Mesothelial cell of epicardium (in vitro differentiated cells): Measurements from ENCODE around the gene GALC. TPM values are rescaled to one million over a fixed set of nuclear protein-coding genes. Genes with fewer than 3 reads are reported as not detected.

Source experiments
- DNase-seq, 2 experiments: peaks; one replicate each; pipeline ENCODE4 v3.0.0; 2021; ENCODE audit warnings: low spot score in 2 of 2; ENCODE audit not compliant: unreplicated experiment in 2 of 2
- H3K27ac Mint-ChIP-seq: 2 replicates; pipeline ENCODE4 v1.8.0; 2021; ENCODE audit warnings: mixed read lengths
- H3K27me3 Mint-ChIP-seq: 2 replicates; pipeline ENCODE4 v1.8.0; 2021; ENCODE audit warnings: low read depth, mixed read lengths
- H3K36me3 Mint-ChIP-seq: 2 replicates; pipeline ENCODE4 v1.8.0; 2021; ENCODE audit warnings: mixed read lengths
- H3K4me1 Mint-ChIP-seq: 2 replicates; pipeline ENCODE4 v1.8.0; 2021; ENCODE audit warnings: mixed read lengths
- H3K4me3 Mint-ChIP-seq: 2 replicates; pipeline ENCODE4 v1.8.0; 2021; ENCODE audit warnings: mild to moderate bottlenecking, moderate library complexity, mixed read lengths
- H3K9me3 Mint-ChIP-seq: 2 replicates; pipeline ENCODE4 v1.8.0; 2021; ENCODE audit warnings: mixed read lengths
- CTCF ChIP-seq: fragments of 200-600 bp; sonication (generic); IDR thresholded peaks from one replicate; pipeline ENCODE4 v1.5.0; 2021; ENCODE audit warnings: antibody characterized with exemption; ENCODE audit not compliant: unreplicated experiment
- total RNA-seq: library from RNA; stranded (reverse); gene quantifications from 3 replicates; pipeline ENCODE4 v1.2.1, GENCODE V29; 2021

Gene GALC
- total RNA-seq, 1 donor from 2014 or later, result 26.2 TPM

GRCh38 chr14:87992346-87992717 is 650 bp downstream of the GALC start:
- no peak for TF ChIP-seq CTCF
- Mint-ChIP-seq H3K4me3 (peak overlapping the region; percentile 75), H3K9me3 (no peaks in the 10 kb centered on the region), H3K4me1 (peaks cover 40% of the 10 kb centered on the region), H3K27ac (peak overlapping the region; percentile 72), H3K36me3 (no peaks in the 10 kb centered on the region), H3K27me3 (no peaks in the 10 kb centered on the region)
- DNase-seq, result peak in 1 of 2 experiments; percentile 19

GRCh38 chr14:87990682-87991081 is 2.3 kb downstream of the GALC start:
- no peaks in the 10 kb centered on the region for H3K9me3 Mint-ChIP-seq
- H3K36me3 Mint-ChIP-seq, result no peaks in the 10 kb centered on the region
- H3K27ac Mint-ChIP-seq, result no peak overlapping the region
- H3K4me3 Mint-ChIP-seq, result no peak overlapping the region
- DNase-seq, result no peak
- TF ChIP-seq CTCF, result no peak
- no peaks in the 10 kb centered on the region for H3K27me3 Mint-ChIP-seq
- H3K4me1 Mint-ChIP-seq, result peaks cover 32% of the 10 kb centered on the region

GRCh38 chr14:87989956-87990299 is 3.1 kb downstream of the GALC start:
- H3K4me1 Mint-ChIP-seq, result peaks cover 24% of the 10 kb centered on the region
- no peak for DNase-seq
- H3K4me3 Mint-ChIP-seq, result no peak overlapping the region
- no peaks in the 10 kb centered on the region for H3K27me3 Mint-ChIP-seq
- no peaks in the 10 kb centered on the region for H3K36me3 Mint-ChIP-seq
- no peaks in the 10 kb centered on the region for H3K9me3 Mint-ChIP-seq
- TF ChIP-seq CTCF, result no peak
- H3K27ac Mint-ChIP-seq, result no peak overlapping the region

GRCh38 chr14:87989221-87989955 is 3.6 kb downstream of the GALC start:
- no peak overlapping the region for H3K27ac Mint-ChIP-seq
- H3K4me3 Mint-ChIP-seq, result no peak overlapping the region
- no peak for TF ChIP-seq CTCF
- no peak for DNase-seq
- H3K27me3 Mint-ChIP-seq, result no peaks in the 10 kb centered on the region
- peaks cover 3% of the 10 kb centered on the region for H3K36me3 Mint-ChIP-seq
- H3K4me1 Mint-ChIP-seq, result peaks cover 20% of the 10 kb centered on the region
- no peaks in the 10 kb centered on the region for H3K9me3 Mint-ChIP-seq

GRCh38 chr14:87979689-87980088 is 13.3 kb downstream of the GALC start:
- DNase-seq, result no peak
- H3K27me3 Mint-ChIP-seq, result no peaks in the 10 kb centered on the region
- no peak overlapping the region for H3K4me3 Mint-ChIP-seq
- H3K9me3 Mint-ChIP-seq, result no peaks in the 10 kb centered on the region
- H3K4me1 Mint-ChIP-seq, result no peaks in the 10 kb centered on the region
- H3K36me3 Mint-ChIP-seq, result peaks cover 28% of the 10 kb centered on the region
- no peak overlapping the region for H3K27ac Mint-ChIP-seq
- TF ChIP-seq CTCF, result no peak

- DNase-seq, result no peak
- Mint-ChIP-seq H3K36me3 (peaks cover 20% of the 10 kb centered on the region), H3K4me1 (no peaks in the 10 kb centered on the region), H3K9me3 (no peaks in the 10 kb centered on the region), H3K27me3 (no peaks in the 10 kb centered on the region), H3K4me3 (no peak overlapping the region), H3K27ac (no peak overlapping the region)
- TF ChIP-seq CTCF, result no peak
These were observed 17.3 kb downstream of the GALC start for GRCh38 chr14:87975636-87976035.
